Skeletal muscle cell (primary cell): ENCODE results near the gene ADAT1.

Experiments
- DNase-seq: peaks from one replicate; pipeline ENCODE4 v3.0.0-alpha.2; 2010; ENCODE audit warnings: low read depth
- H3K4me3 ChIP-seq: 2 replicates; pipeline ENCODE4 v1.5.1; 2011; ENCODE audit warnings: low read depth, mild to moderate bottlenecking, control low read depth, low read length, moderate library complexity

The ADAT1 gene

GRCh38 chr16:75579281-75579834 is 43.7 kb downstream of the ADAT1 start:
- no peak overlapping the region for H3K4me3 ChIP-seq
- no peak for DNase-seq

GRCh38 chr16:75578725-75579124 is 44.4 kb downstream of the ADAT1 start:
- DNase-seq, result no peak
- no peak overlapping the region for H3K4me3 ChIP-seq

GRCh38 chr16:75578212-75578611 is 44.9 kb downstream of the ADAT1 start:
- DNase-seq, result no peak
- no peak overlapping the region for H3K4me3 ChIP-seq

DNA sequence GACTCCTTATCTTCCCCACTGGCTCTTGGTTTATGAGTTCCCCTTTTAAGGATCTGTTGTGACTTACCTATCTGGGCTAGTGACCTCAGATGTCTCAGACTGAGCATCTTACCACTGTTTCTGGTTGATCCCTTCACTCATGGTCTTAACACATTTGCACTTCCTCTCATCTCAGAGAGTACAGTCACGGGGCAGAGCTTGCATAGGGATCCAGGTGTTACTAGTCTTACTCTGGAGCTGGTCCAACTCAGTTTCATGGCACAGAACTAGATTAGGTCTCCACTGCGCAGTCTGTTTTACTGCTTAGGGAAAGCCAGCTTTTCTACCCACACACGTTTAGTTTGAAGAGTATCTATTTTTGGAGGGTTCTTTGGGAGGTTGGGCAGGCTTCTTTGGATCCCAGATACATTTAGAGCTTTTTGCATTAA is 46.7 kb downstream of the ADAT1 start:
- no peak overlapping the region for H3K4me3 ChIP-seq
- DNase-seq, result no peak

DNA sequence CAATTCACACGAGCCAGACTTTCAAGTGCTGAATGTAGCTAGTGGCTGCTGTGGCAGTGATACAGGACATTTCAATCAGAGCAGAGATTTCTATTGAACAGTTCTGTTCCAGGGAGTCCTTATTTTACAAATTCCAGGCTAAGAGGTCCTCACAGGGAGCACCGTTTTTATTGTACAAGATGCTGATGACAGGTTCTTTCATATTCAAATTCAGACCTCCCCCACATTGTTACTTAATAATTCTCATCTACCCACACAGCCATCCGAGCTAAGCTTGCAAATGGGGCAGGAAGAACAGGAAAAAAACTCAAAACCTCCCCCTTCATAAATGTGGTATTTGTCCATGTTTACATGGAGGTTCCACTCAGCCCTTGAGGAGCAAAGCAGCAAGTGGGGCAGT is 47.1 kb downstream of the ADAT1 start:
- no peak overlapping the region for H3K4me3 ChIP-seq
- no peak for DNase-seq

DNA sequence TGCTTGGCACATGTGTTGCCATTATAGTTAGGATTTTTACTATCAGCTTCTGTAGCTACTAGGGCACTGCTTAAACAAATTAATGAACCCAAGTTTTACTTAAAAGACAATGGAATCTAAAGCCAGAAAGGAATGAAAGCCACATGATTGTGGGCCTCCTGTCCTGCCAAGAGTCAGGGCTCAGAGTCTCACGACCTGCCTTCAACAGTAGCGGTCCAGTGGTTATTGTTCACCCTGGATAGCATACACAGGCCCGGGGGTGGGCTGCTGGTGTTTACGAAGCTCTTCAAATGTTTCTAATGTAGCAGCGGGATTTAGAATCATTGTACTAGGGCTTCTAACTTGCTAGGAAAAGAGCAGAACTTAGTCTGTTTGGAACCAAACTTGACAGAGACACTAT is 49.1 kb downstream of the ADAT1 start:
- DNase-seq, result no peak
- no peak overlapping the region for H3K4me3 ChIP-seq

DNA sequence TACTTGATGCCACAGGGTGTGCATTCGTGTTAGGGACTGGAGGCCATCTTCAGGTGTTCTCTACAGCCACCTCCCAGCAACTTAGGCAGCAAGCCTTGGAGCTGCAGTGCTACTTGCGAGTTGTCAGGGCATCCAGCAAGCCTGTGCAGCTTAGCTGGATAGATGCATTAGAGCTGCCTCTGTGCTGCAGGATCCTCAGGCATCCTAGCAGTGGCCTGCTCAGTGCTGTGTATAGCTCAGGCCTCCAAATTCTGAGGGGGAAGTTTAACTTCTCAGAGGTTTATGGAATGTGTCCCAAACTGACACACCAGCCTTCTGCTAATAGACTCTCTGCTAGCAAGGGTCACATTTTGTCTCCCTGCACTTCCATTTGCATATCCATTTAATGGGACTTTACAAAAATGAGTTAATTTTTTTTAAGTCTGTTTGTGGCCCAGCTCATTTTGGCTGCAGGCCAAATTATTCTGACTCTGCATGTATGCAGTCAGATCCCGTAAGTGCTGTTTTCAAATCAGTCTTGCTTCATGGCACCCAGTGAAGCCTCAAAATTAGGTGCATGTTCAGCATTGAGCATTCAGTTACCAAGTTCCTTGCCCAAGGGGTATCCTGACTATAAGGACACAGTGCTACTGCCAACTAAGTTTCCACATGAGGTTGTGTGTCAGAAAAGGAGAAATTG is 50.1 kb downstream of the ADAT1 start:
- DNase-seq, result no peak
- no peak overlapping the region for H3K4me3 ChIP-seq

- no peak for DNase-seq
These were observed 52.5 kb downstream of the ADAT1 start for GRCh38 chr16:75570396-75571065.

GRCh38 chr16:75567911-75568310 is 55.2 kb downstream of the ADAT1 start:
- H3K4me3 ChIP-seq, result no peak overlapping the region
- no peak for DNase-seq

More at GRCh38 chr16:75570396-75571065, 52.5 kb downstream of the ADAT1 start:
- no peak overlapping the region for H3K4me3 ChIP-seq

DNA sequence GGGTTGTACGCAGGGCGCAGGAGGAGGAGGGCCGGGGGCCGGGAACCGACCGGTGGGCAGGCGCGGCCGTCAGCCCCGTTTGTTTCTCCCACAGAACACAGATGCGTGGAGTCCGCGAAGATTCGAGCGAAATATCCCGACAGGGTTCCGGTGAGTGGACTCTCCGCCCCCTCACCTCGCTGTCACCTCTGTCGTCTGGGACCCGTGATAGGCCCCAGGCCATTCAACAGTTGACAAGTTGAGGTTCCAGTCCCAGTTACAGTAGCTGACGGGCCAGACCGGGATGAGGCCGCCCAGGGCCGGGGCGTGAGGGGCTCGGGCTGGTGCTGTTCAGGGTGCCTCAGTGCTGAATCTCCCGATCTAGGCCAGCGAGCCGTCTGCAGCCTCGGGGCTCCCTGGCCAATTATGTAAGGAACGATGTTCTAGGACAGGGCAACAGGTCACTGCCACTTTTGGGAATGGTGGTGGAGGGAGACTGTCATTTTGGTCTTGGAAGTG is 56.3 kb downstream of the ADAT1 start:
- H3K4me3 ChIP-seq, result peak overlapping the region; percentile 99
- no peak for DNase-seq

- DNase-seq, result no peak
- peak within 1 kb of the TSS; percentile 99 for H3K4me3 ChIP-seq
These were observed 56.9 kb downstream of the ADAT1 start, which contains the start of gene GABARAPL2 for GRCh38 chr16:75566040-75566757. TSS of gene GABARAPL2 (plus strand) at chr16:75566379. CDS start at chr16:75566487, 108 bp downstream.

- H3K4me3 ChIP-seq, result peak overlapping the region; percentile 99
- no peak for DNase-seq
These were observed 57.4 kb downstream of the ADAT1 start for GRCh38 chr16:75565640-75566039.

DNA sequence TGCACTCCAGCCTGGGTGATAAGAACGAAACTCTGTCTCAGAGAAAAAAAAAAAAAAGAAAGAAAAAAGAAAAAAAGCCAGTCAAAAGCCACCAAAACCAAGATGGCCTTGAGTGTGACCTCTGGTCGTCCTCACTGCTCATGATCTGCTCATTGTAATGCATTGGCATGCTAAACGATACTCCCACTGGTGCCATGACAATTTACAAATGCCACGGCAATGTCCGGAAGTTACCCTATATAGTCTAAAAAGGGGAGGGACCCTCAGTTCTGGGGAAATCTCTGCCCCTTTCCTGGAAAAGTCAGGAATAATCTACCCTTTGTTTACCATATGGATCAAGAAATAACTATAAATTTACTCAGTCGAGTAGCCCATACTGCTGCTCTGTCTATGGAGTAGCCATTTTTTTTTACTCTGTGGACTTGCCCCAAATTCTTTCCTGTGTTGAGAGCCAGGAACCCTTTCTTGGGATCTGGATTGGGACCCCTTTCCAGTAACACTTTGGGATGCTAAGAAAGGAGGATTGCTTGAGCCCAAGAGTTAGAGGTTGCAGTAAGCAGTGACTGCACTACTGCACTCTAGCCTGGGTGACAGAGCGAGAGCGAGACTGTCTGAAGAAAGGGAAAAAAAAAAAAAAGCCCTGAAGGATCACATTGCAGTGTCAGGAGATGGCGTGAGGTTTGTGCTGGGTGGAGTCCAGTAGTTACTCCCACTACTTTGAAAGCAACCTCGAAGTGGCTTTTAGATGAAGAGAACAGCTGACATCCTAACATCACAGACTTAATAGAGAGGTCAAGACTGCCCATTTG is 63.3 kb downstream of the ADAT1 start:
- peak; percentile 66 for DNase-seq
- no peak overlapping the region for H3K4me3 ChIP-seq

DNA sequence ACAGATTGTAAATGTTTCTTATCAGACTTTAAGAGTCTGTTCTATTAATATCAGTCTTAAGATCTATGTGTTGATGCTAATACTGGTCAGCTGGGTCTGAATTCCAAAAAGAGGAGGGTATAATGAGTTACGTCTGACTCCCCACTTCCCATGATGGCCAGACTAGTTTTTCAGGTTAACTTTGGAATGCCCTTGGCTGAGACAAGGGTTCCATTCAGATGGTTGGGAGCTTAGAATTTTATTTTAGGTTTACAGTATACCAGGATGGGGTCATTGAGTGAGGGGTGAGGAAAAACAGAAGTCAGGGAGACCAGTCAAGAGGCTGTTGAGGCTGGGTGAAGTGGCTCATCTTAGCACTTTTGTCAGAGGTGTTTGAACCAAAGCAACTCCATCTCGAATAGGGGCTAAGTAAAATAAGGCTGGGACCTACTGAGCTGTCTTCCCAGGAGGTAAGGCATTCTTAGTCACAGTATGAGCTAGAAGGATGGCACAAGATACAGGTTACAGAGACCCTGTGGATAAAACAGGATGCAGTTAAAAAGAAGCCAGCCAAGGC is 64.2 kb downstream of the ADAT1 start:
- no peak overlapping the region for H3K4me3 ChIP-seq
- no peak for DNase-seq

- peak overlapping the region; percentile 91 for H3K4me3 ChIP-seq
- no peak for DNase-seq
These were observed 66.6 kb downstream of the ADAT1 start for GRCh38 chr16:75556431-75556950.

GRCh38 chr16:75555707-75556430 is 67.2 kb downstream of the ADAT1 start, which contains the start of gene TMEM231:
TSS of gene TMEM231 (minus strand) at chr16:75556252. CDS start at chr16:75556209, 43 bp downstream.
- H3K4me3 ChIP-seq, result peak within 1 kb of the TSS; percentile 91

DNA sequence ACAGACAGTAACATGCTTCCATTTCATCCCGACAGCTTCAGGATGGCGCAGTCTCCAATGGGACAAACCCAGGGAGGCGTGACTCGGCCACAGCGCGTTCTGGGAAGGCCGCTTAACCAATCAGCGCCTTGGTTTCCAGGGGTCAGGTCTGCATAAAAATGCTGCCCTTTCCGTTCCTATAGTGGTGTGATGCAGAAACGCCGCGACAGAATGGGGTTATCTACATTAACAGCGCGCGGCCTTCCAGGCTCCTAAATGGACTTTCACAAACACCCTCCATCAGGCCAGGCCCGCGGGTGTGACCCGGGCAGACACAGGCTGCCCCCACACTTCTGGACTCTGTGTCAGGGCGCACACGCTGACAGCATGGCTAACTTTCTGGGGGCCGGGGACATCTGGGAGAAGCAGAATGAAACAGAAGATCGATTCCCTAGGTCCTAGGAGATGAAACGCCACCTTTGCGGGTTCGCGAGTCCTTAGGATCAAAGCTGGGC is 67.8 kb downstream of the ADAT1 start:
- peak overlapping the region; percentile 91 for H3K4me3 ChIP-seq
- DNase-seq, result peak; percentile 72

More at GRCh38 chr16:75555707-75556430, 67.2 kb downstream of the ADAT1 start, which contains the start of gene TMEM231:
- DNase-seq, result peak; percentile 75

GRCh38 chr16:75552951-75553350 is 70.1 kb downstream of the ADAT1 start:
- no peak for DNase-seq
- H3K4me3 ChIP-seq, result no peak overlapping the region
